Measurements from ENCODE around the gene STX8.

The STX8 gene

GRCh38 chr17:9204637-9205329, 370.8 kb downstream of the STX8 start:
- no peak for DNase-seq
- intact Hi-C loops (cut with DNase I): no loop called here

DNA sequence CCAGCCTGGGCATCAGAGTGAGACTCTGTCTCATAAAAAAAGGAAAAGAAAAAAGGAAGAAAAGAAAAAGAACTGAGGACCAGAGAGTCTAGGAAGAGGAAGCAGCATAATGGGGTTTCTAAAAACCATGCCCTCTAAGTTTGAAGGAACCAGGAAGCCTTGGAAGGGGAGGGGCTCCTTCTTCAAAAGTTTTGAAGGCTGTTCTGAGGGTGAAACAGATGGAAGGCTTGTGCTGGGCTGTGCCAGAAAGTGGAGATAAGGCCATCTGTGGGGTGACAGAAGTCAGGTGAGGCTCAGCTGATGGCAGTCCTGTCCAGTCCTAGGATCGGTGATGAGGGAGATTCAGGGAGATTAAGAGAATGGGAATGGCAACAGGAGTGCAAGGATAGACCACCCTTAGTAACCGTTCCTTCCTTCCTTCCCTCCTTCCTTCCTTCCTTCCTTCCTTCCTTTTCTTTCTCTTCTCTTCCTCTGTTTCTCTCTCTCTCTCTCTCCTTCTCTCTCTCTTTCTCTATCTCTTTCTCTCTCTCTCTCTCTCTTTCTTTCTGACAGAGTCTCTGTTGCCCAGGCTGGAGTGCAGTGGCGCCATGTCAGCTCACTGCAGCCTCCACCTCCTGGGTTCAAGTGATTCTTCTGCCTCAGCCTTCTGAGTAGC, 371.7 kb downstream of the STX8 start:
- intact Hi-C loops (cut with DNase I): no loop called here

DNA sequence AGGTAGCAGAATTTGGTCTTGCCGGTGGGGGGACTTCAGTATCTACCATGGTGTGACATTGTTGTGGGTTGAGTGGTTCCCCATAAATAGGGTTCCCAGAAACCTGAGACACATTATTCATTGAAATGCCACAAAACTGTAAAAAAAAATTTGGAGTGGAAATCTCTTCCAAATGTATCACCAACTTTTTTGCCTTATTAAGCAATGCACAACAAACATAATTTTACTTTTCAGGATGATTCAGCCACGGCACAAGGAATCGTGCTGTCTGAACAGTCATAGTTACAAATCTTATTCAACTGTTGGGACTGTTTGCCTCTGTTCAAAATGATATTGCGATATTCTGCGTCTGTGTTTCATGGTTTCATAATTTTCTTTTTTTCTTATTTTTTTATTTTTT, 373.1 kb downstream of the STX8 start:
- no peak for DNase-seq
- intact Hi-C loops (cut with DNase I): no loop called here

More for the DNA sequence above, 371.7 kb downstream of the STX8 start:
- peak in 1 of 10 donors; percentile 17 for DNase-seq

- intact Hi-C loops (cut with DNase I): no loop called here
- peak in 2 of 10 donors; percentile 4 to 7 for DNase-seq
These were observed 374.8 kb downstream of the STX8 start for GRCh38 chr17:9200699-9201359.

Measured in posterior cingulate gyrus (tissue), 11 donors.